ENCODE results near the gene ASB15.
"Not testable (repeated sequence)": the region's sequence is repeated elsewhere in the genome, so short reads cannot be mapped to it uniquely, and the experiment has no call there.

The ASB15 gene

DNA sequence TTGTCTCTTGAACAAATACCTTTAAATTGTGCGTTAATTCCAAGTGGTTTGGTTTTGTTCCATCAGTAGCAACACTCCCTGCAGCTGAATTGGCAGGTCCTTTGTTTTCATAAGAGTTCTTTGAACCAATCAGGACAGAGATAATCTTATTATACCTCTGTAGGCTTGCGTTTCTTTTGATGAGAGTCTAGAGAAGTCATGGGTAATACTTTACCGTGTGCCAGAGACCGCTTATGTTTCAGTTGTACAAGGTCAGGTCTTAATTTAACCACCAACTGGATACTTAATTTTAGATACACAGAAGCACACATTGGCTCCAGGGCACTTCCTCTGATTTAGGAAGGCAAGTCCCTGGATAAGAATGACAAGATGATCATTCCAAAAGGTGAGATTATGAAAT lies at the start of gene ASB15:
Gene ASB15 (plus strand): TSS at position 292 of the 400 bp plus-strand sequence. CDS start 12,682 bp downstream, outside the sequence.
- no peak for DNase-seq

DNA sequence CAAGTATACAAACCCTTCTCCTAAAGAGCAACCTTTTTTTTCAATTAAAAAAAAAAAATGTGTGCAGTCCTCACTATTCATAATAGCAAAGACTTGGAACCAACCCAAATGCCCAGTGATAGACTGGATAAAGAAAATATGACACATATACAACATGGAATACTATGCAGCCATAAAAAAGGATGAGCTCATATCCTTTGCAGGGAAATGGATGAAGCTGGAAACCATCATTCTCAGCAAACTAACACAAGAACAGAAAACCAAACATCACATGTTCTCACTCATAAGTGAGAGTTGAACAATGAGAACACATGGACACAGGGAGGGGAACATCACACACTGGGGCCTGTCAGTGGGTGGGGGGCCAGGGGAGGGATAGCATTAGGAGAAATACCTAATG lies 49.5 kb upstream of the ASB15 start:
- not testable (repeated sequence) for DNase-seq

DNA sequence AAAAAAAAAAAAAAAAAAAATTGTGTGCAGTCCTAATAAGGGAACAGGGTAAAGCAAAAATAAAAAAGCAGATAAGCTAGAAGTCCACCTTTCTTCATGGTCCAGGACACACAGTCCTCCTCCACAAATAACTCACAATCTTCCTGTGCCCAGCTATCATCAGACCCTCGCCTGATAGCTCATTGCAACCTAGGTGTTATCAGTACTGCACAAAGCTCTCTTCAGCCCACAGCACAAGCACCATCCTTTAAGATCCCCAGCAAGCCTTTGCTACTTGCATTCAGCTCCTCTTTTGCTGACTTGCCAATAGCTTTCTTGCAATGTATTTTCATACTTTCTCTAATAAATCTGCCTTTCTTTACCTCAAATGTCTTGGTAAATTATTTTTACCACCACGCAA lies 49.0 kb upstream of the ASB15 start:
- no peak for DNase-seq

DNA sequence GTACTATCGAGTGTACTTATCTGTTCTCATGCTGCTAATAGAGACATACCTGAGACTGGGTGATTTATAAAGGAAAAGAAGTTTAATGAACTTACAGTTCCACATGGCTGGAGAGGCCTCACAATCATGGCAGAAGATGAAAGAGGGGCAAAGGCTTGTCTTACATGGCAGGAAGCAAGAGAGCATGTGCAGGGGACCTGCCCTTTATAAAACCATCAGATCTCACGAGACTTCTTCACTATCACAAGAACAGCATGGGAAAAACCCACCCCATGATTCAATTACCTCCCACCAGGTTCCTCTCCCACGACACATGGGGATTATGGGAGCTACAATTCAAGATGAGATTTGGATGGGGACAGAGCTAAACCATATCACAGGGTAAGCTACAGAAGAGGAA lies 48.5 kb upstream of the ASB15 start:
- DNase-seq: no peak

DNA sequence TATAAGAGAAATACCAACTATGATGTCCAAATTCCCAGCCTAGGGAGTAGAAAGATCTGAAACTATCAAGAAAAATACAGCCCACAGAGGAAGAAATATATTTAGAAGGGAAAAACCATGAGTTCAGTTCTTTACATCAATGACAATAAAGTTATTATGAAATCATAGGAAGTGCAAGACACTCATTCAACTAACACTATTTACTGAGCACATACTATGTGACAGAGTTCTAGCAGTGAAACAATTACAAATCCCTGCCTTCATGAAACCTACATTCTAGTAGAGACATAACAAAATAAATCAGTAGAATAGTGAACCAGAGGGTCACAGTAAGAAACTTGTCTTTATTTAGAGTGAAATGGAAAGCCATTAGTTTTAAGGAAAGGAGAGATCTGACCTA lies 46.1 kb upstream of the ASB15 start:
- no peak for DNase-seq

DNA sequence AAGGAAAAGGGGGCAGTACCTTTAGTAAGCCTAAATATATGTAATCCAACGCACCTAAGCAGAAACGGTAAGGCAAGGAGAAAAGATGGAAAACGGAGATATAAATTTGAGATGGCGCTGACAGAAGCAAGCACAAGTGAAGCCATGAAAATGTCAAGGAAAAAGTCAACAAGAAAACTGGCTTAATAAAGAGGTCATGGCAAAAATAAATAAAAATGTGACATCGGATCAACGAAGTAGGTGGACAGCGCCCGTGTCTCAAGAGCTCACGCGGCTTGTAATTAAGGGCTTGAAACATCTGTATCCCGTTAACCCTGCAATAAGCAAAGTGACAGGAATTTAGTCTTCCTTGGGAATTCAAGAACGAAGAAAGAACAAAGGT lies 44.6 kb upstream of the ASB15 start:
- DNase-seq: no peak

DNA sequence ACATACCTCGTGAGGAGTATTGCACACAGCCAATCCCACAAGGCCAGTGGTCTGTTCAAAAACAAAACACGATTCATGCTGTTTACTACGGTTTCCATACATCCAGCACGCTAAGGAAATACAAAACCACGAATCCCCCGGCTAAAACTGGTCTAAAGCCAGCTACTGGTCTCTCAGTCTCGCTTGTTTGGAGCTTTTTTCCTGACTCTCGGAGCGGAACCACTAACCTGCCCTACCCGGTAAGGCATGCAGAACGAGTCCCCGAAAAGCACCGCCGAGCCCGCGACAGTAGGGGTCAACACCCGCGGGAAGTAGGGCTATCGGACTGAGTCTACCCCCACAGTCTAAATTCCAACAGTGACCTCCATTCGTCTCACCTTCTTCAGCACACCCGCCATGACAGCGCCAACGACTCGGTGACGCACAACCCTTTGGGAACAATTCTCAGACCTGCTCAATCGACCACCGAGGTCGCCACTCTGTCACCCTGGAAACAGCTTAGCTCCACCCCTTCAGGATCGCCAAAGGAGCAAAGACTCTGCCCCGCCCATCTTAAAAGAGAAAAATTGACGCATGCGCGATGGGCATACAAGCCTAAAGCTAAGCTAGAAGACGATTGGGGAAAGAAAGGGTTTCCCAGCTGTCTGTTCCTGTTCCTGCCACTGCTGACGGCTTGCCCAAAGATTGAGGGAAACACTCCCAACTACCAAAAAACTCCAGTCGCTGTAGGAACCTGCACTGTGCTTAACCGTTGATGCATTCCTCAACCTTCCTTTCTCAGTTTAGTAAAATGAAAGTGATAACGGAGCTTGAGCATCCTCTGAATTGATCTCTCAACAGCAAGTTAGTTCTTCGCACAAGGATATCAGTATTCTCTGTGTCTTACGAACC lies 44.0 kb upstream of the ASB15 start, which contains the start of gene NDUFA5:
Gene NDUFA5 (minus strand): TSS at position 421 of the 891 bp plus-strand sequence. CDS start 23 bp downstream, at position 398.
- peak; percentile 99 for DNase-seq

DNA sequence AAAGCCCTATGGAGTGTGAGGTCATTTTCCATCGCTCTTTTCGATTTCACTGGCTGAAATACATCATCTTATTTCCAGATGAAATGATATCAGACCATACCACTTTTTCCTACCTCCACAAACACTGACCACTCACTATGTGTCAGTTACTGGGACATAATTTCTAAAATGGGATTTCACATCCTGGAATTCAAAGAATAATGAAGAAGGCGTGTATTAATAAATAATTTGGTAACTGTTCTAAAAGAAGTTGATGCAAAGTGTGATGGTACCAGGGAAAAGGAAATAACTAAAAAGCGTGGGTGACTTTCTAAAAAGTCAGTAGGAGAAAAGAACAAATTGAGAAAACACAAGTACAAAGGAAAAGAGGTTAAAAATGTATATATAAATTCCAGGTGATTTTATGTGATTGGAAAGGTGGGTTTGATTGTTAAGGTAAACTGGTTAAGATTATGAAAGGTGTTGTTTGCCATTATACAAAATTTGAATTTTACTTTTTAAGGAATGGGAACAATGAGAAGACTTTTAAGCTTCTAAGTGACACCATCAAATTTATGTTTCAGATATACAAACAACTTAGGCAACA lies 43.2 kb upstream of the ASB15 start:
- DNase-seq: no peak

DNA sequence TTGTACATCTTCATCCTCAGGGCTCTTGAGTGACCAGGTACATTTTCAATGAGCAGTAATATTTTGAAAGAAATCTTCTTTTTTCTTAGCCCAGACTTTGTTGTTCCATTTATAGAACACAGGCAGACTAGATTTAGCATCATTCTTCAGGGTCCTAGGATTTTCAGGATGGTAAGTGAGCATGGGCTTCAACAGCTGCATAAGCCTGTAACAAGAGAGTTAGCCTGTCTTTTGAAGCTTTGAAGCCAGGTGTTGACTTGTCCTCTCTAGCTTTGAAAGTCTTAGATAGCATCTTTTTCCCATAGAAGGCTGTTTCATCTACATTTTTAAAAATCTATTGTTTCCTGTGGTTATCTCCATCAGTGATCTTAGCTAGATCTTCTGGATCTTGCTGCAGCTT lies 39.5 kb upstream of the ASB15 start:
- DNase-seq: no peak

DNA sequence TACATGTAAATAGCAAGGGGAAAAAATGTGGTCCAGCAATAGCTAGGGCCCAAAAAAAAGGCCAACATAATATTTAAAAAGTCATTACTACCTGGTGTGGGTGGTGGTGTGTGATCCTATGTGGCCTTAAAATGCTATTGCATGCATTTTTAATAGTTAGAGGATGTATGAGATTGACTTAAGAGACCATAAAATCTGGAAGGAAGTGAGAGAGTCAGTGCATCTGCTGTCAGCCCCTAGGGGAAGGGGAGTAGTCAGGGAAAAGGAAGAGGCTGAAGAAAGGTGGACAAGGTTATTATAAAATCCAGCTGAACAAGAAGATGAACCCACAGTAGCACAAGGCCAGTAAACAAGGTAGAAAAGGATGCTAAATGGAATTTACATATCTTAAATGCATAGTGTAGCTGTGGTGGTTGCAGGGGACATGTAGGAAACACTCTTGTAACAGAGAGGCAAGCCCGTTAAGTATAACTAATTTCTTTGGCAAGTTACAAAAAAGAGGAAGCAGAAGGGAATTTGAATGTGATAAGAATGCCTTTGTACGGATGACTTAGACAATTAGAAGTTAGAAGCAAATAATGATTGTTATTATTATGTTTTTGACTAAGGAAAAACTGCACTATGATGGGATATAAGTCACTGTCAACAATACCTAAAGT lies 32.1 kb upstream of the ASB15 start:
- no peak for DNase-seq

DNA sequence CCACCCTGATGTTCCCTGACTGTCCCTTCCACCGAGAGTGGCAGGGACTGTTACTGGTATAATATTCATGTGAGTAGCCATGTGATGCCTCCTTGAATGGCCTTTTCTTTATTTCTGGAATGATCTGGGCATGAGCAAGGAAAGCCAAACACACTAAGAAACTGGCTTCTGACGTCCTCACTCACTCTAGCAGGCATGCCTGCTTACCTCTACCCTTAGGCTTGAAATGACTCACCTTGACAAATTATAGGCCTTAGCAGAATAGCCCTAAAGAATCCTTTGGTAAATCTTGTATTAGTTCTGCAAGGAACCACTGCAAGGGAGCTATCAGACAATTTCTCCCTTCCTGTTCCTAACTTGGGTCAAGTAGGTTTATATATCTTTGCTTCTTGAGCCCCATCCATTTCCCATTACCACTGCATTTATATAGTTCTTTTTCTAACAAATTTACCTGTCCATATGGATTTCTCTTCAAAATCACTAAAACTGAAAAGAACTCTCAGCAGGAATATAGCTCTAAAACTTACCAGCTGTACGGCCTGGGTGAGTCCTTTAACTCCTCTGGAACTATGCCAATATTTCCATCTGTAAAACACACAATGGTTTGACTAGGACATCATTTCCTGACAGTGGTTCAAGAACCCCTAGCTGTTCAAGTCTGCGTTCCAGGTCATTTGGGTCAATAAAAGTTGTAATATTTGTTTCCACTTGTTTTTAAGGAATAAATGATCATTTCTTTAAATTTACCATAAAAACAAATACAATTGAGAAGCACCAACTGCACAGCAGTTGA lies 31.0 kb upstream of the ASB15 start:
- no peak for DNase-seq

DNA sequence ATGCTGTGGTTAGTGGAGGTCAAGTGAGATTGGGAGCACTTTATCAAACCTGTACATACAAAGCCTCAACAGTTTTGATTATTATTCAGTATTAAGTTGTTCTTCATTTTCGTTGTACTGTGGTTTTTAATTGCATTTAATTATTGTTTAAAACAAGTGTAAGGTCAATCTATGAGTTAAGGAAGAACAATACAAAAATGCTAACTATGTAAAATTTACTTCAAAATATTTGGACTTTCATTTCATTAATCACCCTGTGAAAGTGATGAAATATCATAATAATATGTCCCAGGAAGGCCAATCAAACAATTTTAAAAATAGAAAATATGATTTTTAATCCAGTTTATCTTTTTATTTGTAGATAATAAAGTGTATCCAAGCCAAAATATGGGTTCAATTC lies 30.4 kb upstream of the ASB15 start:
- DNase-seq: no peak

DNA sequence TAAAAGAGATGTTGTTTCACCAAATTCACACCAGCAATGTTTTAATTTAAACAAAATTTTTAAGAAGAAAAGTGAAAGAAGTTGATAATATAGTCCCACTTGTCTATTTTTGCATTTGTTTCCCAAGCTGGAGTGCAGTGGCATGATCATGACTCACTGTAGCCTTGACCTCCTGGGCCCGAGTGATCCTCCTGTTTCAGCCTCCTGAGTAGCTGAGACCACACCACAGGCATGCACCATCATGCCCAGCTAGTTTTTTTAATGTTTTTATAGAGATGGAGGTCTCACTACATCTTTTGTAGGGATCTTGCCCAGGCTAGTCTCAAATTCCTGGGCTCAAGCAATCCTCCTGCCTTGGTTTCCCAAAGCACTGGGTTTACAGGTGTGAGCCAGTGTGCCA lies 29.9 kb upstream of the ASB15 start:
- no peak for DNase-seq

DNA sequence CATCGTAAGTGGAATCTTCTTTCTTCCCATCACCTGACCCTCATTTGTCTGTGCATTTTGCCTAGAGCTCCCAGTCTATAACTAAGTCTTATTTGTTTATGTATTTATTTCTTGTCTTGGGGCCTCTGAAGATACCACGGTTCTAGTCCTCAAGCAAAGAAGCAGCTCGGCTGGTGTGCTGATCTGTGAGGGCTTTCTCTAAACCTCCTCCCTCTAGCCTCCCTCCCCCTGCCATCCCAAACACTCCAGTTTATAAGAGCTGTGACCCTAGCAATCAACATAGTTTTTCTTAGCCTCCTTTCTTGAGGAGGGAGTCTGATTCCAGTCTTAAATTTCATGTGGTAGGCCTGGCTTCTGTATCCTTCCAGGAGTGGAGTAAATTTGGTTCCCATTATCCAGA lies 28.3 kb upstream of the ASB15 start:
- no peak for DNase-seq

DNA sequence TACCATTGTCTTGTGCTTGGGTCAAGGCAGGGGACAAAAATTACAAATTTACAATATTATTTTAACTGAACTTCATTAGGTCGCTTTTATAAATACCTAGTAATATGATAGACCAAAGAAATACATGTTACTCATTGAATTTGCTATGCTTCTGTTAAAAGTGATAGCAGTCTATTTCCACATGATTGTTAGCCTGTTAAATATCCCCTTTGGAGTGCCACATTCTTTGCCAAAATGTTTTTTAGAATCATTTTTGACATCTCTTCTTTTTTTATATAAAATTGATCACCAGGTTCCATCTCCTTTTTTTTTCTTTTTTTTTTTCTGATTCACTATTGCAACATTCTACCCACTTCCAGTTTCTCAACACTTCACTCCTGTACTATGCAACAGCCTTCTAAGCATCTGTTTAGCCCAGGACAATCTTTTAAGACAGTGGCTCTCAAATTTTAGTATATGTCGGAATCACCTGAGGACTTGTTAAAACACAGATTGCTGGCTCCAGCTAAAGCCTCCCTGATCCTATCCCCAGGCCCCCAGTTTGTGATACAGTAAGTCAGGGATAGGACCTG lies 27.6 kb upstream of the ASB15 start:
- no peak for DNase-seq

DNA sequence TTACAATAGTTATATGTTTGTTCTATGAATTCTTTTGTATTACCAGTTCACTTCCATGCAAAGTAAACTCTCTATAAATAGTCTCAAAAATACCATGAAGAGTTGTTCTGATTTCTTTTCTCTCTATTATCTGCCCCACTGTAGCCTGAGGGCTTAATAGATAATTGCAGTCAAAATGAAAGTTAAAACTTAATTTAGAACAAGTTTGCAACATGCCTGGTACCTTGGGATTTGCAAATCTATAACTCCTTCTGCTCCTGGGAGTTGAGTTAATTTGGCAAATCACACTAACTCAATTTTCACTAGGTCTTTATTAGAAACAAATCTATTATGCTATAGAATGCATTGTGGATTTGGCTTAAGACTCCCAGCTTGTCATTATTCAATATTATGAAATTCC lies 22.2 kb upstream of the ASB15 start:
- no peak for DNase-seq

DNA sequence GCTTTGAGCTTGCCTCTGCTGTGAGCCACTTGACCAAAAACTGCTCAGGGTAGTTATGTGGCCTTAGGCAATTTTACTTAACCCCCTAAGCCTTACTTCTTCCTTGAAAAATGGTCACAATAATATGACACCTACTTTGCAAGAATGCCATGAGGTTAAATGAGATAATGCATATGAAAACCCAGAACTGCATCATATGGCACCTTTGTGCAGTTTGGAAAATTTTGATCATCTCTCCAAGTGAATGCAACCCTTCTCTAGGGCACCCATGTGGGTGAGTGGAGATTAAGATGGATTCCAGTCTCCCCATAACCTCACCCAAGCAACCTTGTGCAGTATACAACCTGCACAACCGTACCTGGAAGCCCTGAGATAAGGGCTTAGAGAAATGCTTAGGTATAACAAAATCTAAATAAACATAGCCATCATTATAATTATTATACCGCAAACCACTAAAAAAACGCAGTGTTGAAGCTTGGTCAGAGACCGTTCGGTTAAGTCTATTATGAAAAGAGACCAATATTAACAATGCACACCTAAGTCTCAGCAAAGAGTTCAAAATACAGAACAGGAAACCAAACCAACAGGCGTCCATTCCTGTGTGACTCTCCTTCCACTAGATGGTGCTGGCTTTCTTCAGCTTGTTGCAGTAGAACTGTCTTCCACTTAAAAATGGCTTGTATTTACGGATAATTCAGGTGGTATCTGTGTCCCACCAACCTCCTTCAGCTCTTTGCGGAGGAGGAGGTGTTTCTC lies 21.0 kb upstream of the ASB15 start:
- peak; percentile 7 for DNase-seq

DNA sequence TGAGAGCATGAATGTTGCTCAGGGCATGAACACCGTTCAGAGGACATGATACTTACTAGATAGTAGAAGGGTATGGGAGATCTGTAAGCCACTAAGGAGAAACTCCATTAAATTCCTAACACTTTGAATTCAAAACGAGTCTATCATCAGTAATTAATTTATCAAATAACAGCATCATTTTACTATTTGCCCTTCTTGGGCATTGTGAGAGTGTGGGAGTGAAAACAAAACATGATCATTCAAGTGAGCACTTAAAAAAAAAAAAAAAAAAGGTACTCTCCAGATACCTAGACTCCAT lies 20.5 kb upstream of the ASB15 start:
- no peak for DNase-seq

DNA sequence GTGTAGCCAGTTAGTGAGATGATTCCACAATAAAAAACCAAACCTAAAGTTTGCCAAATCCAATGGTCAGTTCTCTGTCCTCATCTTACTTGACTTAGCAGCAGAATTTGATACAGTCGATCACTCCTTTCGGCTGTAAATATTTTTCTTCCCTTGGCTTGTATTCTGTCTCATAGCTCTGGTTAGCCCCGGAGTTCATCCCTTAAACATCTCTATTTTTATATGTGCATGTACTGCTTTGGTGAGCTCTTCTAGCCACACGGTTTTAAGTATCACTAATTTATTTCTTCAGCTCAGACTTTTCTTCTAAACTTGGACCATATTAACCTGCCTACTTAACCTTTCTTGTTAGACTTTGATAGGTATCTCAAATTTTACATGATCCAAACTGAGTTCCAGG lies 17.8 kb upstream of the ASB15 start:
- DNase-seq: no peak

DNA sequence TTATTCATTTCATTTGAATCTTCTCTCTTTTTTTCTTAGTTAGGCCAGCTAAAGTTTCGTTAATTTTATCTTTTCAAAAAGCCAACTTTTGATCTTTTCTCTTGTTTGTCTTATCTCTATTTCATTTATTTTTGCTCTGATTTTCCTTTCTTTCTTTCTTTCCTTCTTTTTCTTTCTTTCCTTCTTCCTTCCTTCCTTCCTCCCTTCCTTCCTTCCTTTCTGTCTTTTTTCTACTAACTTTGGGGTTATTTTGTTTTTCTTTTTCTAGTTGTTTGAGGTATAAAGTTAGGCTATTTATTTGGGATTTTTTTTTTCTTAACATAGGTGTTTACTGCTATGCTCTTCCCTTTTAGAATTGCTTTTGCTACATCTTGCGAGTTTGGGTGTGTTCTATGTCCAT lies 13.2 kb upstream of the ASB15 start:
- DNase-seq: no peak

DNA sequence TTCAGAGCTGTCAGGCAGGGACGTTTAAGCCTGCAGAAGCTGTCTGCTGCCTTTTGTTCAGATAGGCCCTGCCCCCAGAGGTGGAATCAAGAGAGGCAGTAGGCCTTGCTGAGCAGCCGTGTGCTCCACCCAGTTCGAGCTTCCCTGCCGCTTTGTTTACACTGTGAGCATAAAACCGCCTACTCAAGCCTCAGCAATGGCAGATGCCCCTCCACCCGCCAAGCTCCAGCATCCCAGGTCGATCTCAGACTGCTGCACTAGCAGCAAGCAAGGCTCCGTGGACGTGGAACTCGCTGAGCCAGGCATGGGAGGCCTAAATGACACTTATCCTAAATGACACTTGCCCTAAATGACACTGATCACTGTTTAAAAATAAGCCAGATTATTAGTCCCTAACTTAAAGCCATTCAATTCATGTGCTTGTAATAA lies 6.8 kb upstream of the ASB15 start:
- no peak for DNase-seq

DNA sequence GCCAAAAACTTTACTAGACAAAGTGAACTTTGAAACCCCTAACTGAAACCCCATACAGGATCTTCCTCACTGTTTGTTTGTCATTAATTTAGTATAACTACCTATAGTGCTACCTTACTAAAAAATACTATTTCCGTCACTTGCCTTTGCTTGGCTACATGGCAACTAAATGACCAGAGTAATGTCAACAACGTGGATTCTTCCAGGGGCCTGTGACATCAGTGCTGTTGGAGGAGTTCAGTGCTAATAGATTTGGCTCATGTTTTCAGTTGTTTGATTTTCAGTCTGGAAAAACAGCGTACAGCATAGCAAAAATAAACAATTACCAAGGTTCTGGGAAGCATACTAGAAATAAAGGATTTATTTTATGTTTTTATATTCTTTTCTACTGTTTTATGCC lies 3.0 kb upstream of the ASB15 start:
- no peak for DNase-seq

Measured in CD4-positive, alpha-beta T cell treated with Interleukin-17A for 1 hour (primary cell).